Endothelial cell of umbilical vein (primary cell): ENCODE data around the gene MEOX1. TPM values are rescaled to one million over a fixed set of nuclear protein-coding genes. Genes with fewer than 3 reads are reported as not detected.

ENCODE experiments used
- BruUV-seq: library from RNA; stranded (reverse); fragments of 400-500 nt; replicated peaks from 2 replicates; lab custom pipeline; 2021; lab: Mats Ljungman, UMichigan
- CTCF ChIA-PET: fragments of 300-600, 350-600 bp; sonication (Branson Sonifier 250); formaldehyde crosslinking; loops from one replicate; lab custom pipeline; 2021; ENCODE audit warnings: antibody characterized with exemption, inconsistent platforms; lab: Charles Lee
- POLR2A ChIA-PET: fragments of 300-600, 350-600 bp; sonication (Branson Sonifier 250); formaldehyde crosslinking; loops from one replicate; lab custom pipeline; 2021; ENCODE audit warnings: antibody characterized with exemption, inconsistent platforms; lab: Charles Lee
- DNase-seq: peaks from one replicate; pipeline ENCODE4 v3.0.0-alpha.2; 2011; ENCODE audit warnings: low read depth, low spot score
- FAIRE-seq: peaks from 2 replicates; lab custom pipeline; 2011; peaks lifted over from hg19 to GRCh38; lab: Jason Lieb, UNC
- H2AFZ ChIP-seq: 2 replicates; pipeline ENCODE4 v1.6.0; 2012; ENCODE audit warnings: low read depth, low read length, control low read depth, inconsistent platforms
- H3K27ac ChIP-seq: 2 replicates; pipeline ENCODE4 v1.5.1; 2011; ENCODE audit warnings: low read depth, mild to moderate bottlenecking, control low read depth, low read length, moderate library complexity; ENCODE audit not compliant: insufficient read depth
- H3K27me3 ChIP-seq, 2 experiments: 2 replicates each; pipeline versions ENCODE4 v1.6.0 to v1.6.1; 2011; ENCODE audit warnings: low read length in 2 of 2, mixed read lengths in 1 of 2; ENCODE audit not compliant: control insufficient read depth in 2 of 2, insufficient read depth in 2 of 2
- H3K36me3 ChIP-seq, 2 experiments: 2 replicates in 1 of 2; 3 replicates in 1 of 2; pipeline ENCODE4 v1.5.1; 2011; ENCODE audit warnings: low read length in 2 of 2, mild to moderate bottlenecking in 1 of 2, moderate library complexity in 1 of 2; ENCODE audit not compliant: control insufficient read depth in 2 of 2, insufficient read depth in 2 of 2; ENCODE audit errors: extremely low read depth in 1 of 2
- H3K4me1 ChIP-seq: 3 replicates; pipeline ENCODE4 v1.5.1; 2011; ENCODE audit warnings: mild to moderate bottlenecking, low read length; ENCODE audit not compliant: control insufficient read depth, insufficient read depth; ENCODE audit errors: extremely low read depth
- H3K4me2 ChIP-seq: 2 replicates; pipeline ENCODE4 v1.6.1; 2011; ENCODE audit warnings: low read length, control low read depth, mixed read lengths; ENCODE audit not compliant: insufficient read depth
- H3K4me3 ChIP-seq, 3 experiments: fragments of 200-600 bp in 1 of 3; sonication (generic), shearing (Covaris generic) in 1 of 3; replicated peaks in 1 of 3; 2 replicates each; pipeline ENCODE4 v1.5.1; 2011 to 2016; ENCODE audit warnings: control low read depth in 3 of 3, low read length in 3 of 3, mild to moderate bottlenecking in 2 of 3, inconsistent platforms in 1 of 3, low read depth in 1 of 3, moderate library complexity in 1 of 3; ENCODE audit not compliant: insufficient read depth in 1 of 3
- H3K79me2 ChIP-seq: 2 replicates; pipeline ENCODE4 v1.6.0; 2012; ENCODE audit warnings: low read length, inconsistent platforms; ENCODE audit not compliant: control insufficient read depth, insufficient read depth
- H3K9ac ChIP-seq: replicated peaks from 2 replicates; pipeline ENCODE3; 2011; ENCODE audit warnings: low read length, control low read depth; ENCODE audit not compliant: insufficient read depth; ENCODE audit errors: extremely low read depth
- H3K9me1 ChIP-seq: replicated peaks from 3 replicates; pipeline ENCODE4 v1.6.0; 2011; ENCODE audit warnings: mild to moderate bottlenecking, low read length; ENCODE audit not compliant: control insufficient read depth, insufficient read depth; ENCODE audit errors: extremely low read depth
- H3K9me3 ChIP-seq: replicated peaks from 2 replicates; pipeline ENCODE4 v1.5.1; 2012; ENCODE audit warnings: low read length, inconsistent platforms; ENCODE audit not compliant: control insufficient read depth, insufficient read depth
- H4K20me1 ChIP-seq: replicated peaks from 2 replicates; pipeline ENCODE3; 2011; ENCODE audit warnings: mild to moderate bottlenecking, low read length; ENCODE audit not compliant: control insufficient read depth, insufficient read depth; ENCODE audit errors: extremely low read depth
- CTCF ChIP-seq, 2 donors: IDR thresholded peaks; 1 replicate in 1 of 2; 2 replicates in 1 of 2; pipeline ENCODE4 v1.5.1; 2011; ENCODE audit warnings: low read length in 2 of 2, mild to moderate bottlenecking in 2 of 2, moderate library complexity in 2 of 2, control low read depth in 1 of 2, inconsistent platforms in 1 of 2, low read depth in 1 of 2; ENCODE audit not compliant: insufficient read depth in 1 of 2; ENCODE audit errors: extremely low read depth in 1 of 2
- EZH2 ChIP-seq: IDR thresholded peaks from 2 replicates; pipeline ENCODE4 v1.6.1; 2012; ENCODE audit warnings: borderline replicate concordance, low read depth, mild to moderate bottlenecking, moderate library complexity, low read length, inconsistent platforms; ENCODE audit not compliant: severe bottlenecking
- GATA2 ChIP-seq: IDR thresholded peaks from 2 replicates; pipeline ENCODE4 v1.7.0; 2011; ENCODE audit warnings: low read depth, mild to moderate bottlenecking, moderate library complexity, mixed read lengths, low read length; ENCODE audit not compliant: insufficient read length, insufficient read depth
- POLR2AphosphoS5 ChIP-seq: IDR thresholded peaks from 2 replicates; pipeline ENCODE4 v1.6.1; 2012; ENCODE audit warnings: low read depth, mild to moderate bottlenecking, control low read depth, low read length, moderate library complexity; ENCODE audit not compliant: insufficient read depth
- dilution Hi-C: fragments of 300-500 bp; cut with MboI; formaldehyde crosslinking; loops from one replicate; pipeline ENCODE4 v1.15.0; 2019; ENCODE audit warnings: low sequenced_read_pairs; ENCODE audit not compliant: extremely low pct_ligation_motif_present
- intact Hi-C: fragments of 100-400 bp; cut with micrococcal nuclease; formaldehyde crosslinking; loops from one replicate; pipeline ENCODE4 v1.10.0; 2022
- polyA plus RNA-seq, 4 experiments: library from polyadenylated mRNA; depleted of rRNA in 3 of 4; stranded (reverse) in 3 of 4; unstranded in 1 of 4; fragments of >200 nt; gene quantifications; 2 replicates each; pipeline versions ENCODE4 v1.2.1 to v1.2.3, GENCODE V29; 2011 to 2012; ENCODE audit warnings: missing spikeins in 1 of 4
- total RNA-seq: library from RNA; stranded (reverse); gene quantifications from 2 replicates; pipeline ENCODE4 v1.2.3, GENCODE V29; 2021

The MEOX1 gene
- total and polyA plus RNA-seq, 2 donors (not counting 3 experiments of a cell fraction or from before 2014, with no cell fraction given): 0.06 TPM; not detected in 1

- peak; percentile 61 for DNase-seq
- Histone ChIP-seq H3K9me1 (no peaks in the 10 kb centered on the region), H3K36me3 (no peaks in the 10 kb centered on the region), H3K79me2 (no peaks in the 10 kb centered on the region), H3K9ac (peak overlapping the region; percentile 80), H2AFZ (peak overlapping the region; percentile 93), H3K4me3 (peak overlapping the region; percentile 35 to 45 (median 43)), H3K27ac (peak overlapping the region; percentile 39), H3K4me1 (peaks cover 9% of the 10 kb centered on the region), H3K4me2 (peak overlapping the region; percentile 86), H3K9me3 (no peaks in the 10 kb centered on the region), H3K27me3 (no peaks in the 10 kb centered on the region), H4K20me1 (no peaks in the 10 kb centered on the region)
- ChIA-PET CTCF (interaction anchor here (0.8 to 3.2 kb wide), 3 partner anchors 13 to 54 kb away, joined by 3 to 13 read pairs (median 3); no protein-coding TSS in a partner anchor), POLR2A (no interaction called here)
- intact Hi-C loops: no loop called here
- FAIRE-seq: peak; percentile 38
- TSS peak; percentile 55 for BruUV-seq
- TF ChIP-seq CTCF (IDR thresholded peaks at IDR 0.05; ENCODE audit: extremely low read depth in 1 of 2, insufficient read depth in 1 of 2, low read depth in 1 of 2, low read length in 2 of 2) (peak; percentile 11 to 22), EZH2 (no peak), POLR2AphosphoS5 (peak; percentile 61), GATA2 (no peak)
- dilution Hi-C loops: no loop called here
Observed at GRCh38 chr17:43645765-43646481, 15.8 kb downstream of the MEOX1 start.
